GM03348 (cell line): Measurements from ENCODE around the gene MCOLN1.
"Not testable (repeated sequence)": the region's sequence is repeated elsewhere in the genome, so short reads cannot be mapped to it uniquely, and the experiment has no call there.

Experiments
- DNase-seq: peaks from one replicate; pipeline ENCODE4 v3.0.0; 2012; ENCODE audit warnings: low spot score

Gene MCOLN1

DNA sequence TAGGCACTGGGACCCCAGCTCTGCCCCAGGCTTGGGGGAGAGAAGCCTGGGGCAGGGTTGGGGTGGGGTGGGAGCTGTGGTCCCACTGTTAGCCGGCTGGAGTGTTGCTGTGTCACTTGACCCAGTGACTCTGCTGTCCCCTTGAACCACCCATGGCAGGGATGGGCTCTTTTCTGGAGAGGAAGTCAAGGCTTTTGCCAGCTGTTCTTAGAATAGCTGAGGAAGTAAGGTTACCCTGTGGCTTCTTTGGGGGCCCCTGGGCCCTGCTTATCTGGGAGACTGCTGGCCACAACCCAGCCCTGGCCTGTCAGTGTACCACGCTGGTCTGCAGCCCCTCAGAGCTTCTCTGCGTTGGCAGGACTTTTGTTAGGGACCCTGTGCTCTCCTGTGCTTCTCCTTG lies 22.2 kb downstream of the MCOLN1 start:
- no peak for DNase-seq

- DNase-seq, result no peak
Measured at GRCh38 chr19:7545300-7545699, 22.9 kb downstream of the MCOLN1 start.

DNA sequence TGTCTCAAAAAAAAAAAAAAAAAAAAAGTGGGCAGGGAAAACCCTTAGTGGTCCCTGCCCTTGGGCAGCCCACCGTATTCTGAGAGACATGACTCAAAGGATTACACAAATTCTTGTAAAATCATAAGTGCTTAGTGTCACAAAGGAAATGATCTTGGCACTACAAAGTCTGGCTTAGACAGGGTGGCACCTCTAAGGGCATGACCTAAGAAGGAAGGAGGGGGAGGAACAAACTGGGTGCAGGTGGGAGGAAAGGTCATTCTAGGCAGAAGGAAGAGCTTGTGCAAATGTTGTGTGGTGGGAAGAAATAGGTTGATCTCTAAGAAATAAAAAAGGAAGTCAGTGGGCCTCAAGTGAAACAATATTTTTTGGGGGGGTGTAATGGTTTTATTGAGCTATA lies 23.5 kb downstream of the MCOLN1 start:
- no peak for DNase-seq

GRCh38 chr19:7547159-7547558 lies 24.7 kb downstream of the MCOLN1 start:
- no peak for DNase-seq

GRCh38 chr19:7549429-7550148 lies 27.2 kb downstream of the MCOLN1 start:
- DNase-seq, result no peak

DNA sequence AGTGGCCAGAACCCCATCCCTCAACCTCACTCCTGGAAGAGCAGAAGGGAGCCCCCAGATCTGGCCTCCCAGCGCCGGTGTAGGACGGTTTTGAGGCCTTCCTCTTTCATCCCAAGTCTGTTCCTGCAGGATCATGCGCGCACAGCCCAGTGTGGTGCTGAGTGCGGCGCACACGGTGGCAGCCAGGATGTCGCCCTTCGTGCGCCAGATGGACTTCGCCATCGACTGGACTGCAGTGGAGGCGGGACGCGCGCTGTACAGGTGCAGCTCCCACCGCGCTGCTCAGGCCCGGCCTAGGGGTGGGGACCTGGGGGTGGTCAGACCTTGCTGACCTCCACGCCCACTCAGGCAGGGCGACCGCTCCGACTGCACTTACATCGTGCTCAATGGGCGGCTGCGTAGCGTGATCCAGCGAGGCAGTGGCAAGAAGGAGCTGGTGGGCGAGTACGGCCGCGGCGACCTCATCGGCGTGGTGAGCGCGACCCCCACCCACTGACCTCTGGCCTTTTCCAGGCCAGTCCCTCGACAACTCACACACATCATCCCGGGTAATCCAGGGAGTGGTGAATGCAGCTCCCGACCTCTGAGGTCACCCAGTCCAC lies 27.8 kb downstream of the MCOLN1 start:
- no peak for DNase-seq

GRCh38 chr19:7550987-7551761 lies 28.8 kb downstream of the MCOLN1 start:
- peak; percentile 72 for DNase-seq

GRCh38 chr19:7552781-7553180 lies 30.4 kb downstream of the MCOLN1 start:
- DNase-seq, result no peak

DNA sequence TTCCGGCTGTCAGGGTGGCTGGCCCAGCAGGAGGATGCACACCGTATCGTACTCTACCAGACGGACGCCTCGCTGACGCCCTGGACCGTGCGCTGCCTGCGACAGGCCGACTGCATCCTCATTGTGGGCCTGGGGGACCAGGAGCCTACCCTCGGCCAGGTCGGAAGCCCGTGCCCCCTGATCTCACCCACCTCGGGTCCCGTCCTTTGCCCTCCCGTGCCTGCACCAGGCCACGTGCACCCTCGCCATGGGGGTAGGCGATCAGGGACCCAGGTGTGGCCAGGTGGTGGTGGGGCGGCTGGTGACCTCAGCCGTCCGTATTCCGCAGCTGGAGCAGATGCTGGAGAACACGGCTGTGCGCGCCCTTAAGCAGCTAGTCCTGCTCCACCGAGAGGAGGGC lies 32.1 kb downstream of the MCOLN1 start:
- DNase-seq, result peak; percentile 4

DNA sequence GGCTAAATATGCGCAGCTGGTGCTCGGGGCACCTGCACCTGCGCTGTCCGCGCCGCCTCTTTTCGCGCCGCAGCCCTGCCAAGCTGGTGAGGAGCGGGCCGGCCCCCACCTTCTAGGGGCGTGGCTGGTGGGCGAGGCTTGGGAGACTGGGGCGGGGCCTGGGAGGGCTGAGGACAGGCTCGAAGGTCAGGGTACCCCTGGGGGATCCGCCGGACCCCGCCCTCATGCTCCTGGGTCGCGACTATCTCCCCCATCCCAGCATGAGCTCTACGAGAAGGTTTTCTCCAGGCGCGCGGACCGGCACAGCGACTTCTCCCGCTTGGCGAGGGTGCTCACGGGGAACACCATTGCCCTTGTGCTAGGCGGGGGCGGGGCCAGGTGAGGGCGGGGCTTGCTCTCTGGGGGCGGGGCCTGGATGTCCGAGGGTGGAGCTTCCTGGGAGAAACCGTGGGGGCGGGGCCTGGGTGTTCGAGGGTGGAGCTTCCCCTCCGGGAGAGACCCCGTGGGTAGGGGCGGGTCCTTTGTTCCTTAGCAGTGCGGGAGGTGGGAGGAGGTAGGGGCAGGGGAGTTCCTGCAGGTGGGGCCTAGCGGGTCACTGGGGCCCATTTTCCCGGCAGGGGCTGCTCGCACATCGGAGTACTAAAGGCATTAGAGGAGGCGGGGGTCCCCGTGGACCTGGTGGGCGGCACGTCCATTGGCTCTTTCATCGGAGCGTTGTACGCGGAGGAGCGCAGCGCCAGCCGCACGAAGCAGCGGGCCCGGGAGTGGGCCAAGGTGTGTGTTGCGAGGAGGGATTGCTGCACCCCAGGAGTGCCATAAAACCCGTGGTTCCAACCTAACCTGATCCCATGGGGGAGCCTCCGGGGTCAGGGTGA lies 32.8 kb downstream of the MCOLN1 start:
- peak; percentile 65 for DNase-seq

DNA sequence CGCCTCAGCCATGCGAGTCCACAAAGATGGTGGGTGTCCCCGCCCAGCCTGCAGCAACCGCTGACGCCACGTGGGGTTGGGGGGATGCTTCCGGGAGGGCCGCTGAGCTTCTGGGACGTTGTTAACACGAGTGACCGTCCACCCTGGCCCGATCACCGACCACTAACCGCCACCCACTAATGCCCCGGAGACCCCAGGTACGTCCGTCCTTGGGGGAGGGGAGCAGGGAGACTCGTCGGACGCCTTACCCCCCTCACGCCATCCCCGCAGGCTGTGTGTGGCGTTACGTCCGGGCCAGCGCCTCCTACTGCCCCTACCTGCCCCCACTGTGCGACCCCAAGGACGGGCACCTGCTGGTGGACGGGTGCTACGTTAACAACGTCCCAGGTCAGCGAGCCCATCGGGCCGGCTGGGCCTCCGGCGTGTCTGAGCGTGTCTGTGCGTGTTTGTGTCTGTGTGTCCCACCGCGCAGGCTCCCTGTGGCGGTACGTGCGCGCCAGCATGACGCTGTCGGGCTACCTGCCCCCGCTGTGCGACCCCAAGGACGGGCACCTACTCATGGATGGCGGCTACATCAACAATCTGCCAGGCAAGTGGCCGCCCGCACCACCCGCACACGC lies 34.4 kb downstream of the MCOLN1 start:
- no peak for DNase-seq

DNA sequence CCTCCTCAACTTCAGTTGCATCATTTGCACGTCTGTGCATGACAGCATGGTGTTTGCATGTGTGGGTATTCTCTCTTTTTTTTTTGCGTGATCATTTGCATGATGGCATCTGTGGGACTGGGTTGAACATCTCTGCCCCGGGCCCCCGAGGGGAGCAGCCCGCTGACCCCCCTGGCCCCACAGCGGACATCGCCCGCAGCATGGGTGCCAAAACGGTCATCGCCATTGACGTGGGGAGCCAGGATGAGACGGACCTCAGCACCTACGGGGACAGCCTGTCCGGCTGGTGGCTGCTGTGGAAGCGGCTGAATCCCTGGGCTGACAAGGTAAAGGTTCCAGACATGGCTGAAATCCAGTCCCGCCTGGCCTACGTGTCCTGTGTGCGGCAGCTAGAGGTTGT lies 36.2 kb downstream of the MCOLN1 start:
- DNase-seq, result no peak

- no peak for DNase-seq
Measured at GRCh38 chr19:7559102-7559501, 36.7 kb downstream of the MCOLN1 start.

DNA sequence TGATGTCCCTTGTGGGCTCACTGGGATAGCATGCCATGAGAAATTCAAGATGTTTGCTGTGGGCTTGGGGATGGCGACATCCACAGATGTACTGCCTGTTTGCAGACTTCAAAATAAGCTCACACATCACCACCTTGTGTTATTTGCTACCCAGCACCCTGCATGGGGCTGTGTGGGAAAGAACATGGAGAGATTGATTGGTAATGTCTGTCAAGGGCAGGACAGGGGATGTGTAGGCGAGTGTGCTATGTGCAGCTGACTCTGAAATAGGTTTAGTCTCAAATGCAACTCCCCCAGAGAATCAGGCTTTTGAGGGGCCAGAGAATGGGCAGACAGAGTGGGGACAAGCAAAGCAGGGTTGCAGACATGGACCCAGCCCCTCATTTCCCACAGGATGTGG lies 37.8 kb downstream of the MCOLN1 start:
- no peak for DNase-seq

- DNase-seq, result no peak
Measured at GRCh38 chr19:7561325-7561724, 38.9 kb downstream of the MCOLN1 start.

DNA sequence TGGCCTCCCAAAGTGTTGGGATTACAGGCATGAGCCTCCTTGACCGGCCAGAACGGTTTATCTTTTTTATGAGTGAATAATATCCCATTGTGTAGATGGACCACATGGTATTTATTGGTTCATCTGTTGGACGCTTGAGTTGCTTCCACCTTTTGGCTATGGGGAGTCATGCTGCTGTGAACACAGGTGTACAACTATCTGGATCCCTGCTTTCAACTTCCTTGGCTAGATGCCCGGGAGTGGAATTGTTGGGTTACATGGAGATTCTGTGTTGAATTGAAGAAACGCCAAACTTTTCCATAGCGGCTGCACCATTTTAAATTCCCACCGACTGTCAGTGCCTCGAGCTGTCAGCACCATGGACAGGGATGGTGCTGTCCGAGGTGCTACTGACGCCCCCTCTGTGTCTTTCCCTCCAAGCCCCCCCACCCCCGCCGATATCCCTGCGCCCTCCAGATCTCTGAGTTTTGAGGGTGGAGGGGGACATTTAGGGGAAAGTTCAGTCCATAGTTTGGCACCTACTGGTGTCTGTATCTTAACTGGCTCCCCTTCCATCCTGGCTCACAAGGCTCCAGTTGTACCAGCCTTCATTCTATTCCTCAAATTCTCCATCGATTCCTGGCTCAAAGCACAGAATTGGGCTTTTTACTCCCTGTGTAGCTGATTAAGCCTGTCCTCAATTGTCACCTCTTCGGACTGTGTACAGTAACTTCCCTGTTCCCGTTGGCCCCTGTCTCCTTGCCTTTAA lies 40.4 kb downstream of the MCOLN1 start:
- no peak for DNase-seq

GRCh38 chr19:7564866-7565265 lies 42.4 kb downstream of the MCOLN1 start:
- no peak for DNase-seq

DNA sequence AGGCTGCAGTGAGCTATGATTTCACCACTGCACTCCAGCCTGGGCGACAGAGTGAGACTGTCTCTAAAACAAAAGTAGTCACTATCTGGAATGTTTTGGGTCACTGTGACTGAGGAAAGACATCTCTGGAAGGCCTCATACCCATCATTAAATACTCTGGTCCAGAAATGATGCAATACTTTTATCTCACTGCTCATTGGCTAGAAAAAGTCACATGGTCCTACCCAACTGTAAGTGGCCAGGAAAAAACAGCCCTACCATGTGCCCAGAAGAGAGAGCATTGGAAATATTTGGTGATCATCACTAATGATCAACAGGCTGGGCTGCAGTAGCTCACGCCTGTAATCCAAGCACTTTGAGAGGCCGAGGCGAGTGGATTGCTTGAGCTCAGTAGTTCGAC lies 42.9 kb downstream of the MCOLN1 start:
- no peak for DNase-seq

DNA sequence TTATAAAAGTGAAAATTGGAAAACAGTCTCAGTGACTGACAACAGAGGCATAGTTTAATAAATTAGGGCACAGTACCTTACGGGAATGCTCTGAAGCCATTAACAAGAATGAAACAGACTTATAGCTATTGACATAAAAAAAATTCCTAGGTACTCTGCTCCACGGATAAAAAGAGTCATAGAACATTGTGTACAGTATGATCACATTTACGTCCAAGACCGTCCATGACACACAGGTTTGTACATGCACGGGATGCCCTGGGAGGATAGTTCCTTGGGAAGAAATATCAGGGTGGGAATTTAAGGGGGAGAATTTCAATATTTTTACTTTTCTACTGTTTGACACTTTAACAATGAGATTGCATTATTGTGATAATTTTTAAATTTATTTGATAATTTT lies 48.3 kb downstream of the MCOLN1 start:
- DNase-seq, result no peak

GRCh38 chr19:7575434-7576040 lies 53.1 kb downstream of the MCOLN1 start:
- no peak for DNase-seq

GRCh38 chr19:7577422-7577821 lies 55.0 kb downstream of the MCOLN1 start:
- DNase-seq, result not testable (repeated sequence)
